ENCODE measurements around the gene CDKN2B-AS1.

Gene CDKN2B-AS1

GRCh38 chr9:22084336-22085035 is 89.9 kb downstream of the CDKN2B-AS1 start:
- DNase-seq (ENCODE audit: low read depth in 3 of 3): no peak

GRCh38 chr9:22088053-22088716 is 93.6 kb downstream of the CDKN2B-AS1 start:
- no peak for DNase-seq (ENCODE audit: low read depth in 3 of 3)

GRCh38 chr9:22088717-22089061 is 94.1 kb downstream of the CDKN2B-AS1 start:
- no peak for DNase-seq (ENCODE audit: low read depth in 3 of 3)

- no peak for DNase-seq (ENCODE audit: low read depth in 3 of 3)
These were observed 103.1 kb downstream of the CDKN2B-AS1 start for GRCh38 chr9:22097707-22098106.

GRCh38 chr9:22098643-22099332 is 104.2 kb downstream of the CDKN2B-AS1 start:
- no peak for DNase-seq (ENCODE audit: low read depth in 3 of 3)

GRCh38 chr9:22100626-22101025 is 106.0 kb downstream of the CDKN2B-AS1 start:
- DNase-seq (ENCODE audit: low read depth in 3 of 3): no peak

- no peak for DNase-seq (ENCODE audit: low read depth in 3 of 3)
These were observed 107.8 kb downstream of the CDKN2B-AS1 start for GRCh38 chr9:22102146-22103053.

GRCh38 chr9:22103685-22104575 is 109.3 kb downstream of the CDKN2B-AS1 start:
- no peak for DNase-seq (ENCODE audit: low read depth in 3 of 3)

- DNase-seq (ENCODE audit: low read depth in 3 of 3): no peak
These were observed 110.6 kb downstream of the CDKN2B-AS1 start for GRCh38 chr9:22105005-22105722.

- no peak for DNase-seq (ENCODE audit: low read depth in 3 of 3)
These were observed 112.8 kb downstream of the CDKN2B-AS1 start for GRCh38 chr9:22107202-22108045.

GRCh38 chr9:22108581-22109370 is 114.2 kb downstream of the CDKN2B-AS1 start:
- DNase-seq (ENCODE audit: low read depth in 3 of 3): no peak

GRCh38 chr9:22111176-22111953 is 116.8 kb downstream of the CDKN2B-AS1 start:
- no peak for DNase-seq (ENCODE audit: low read depth in 3 of 3)

GRCh38 chr9:22111954-22112247 is 117.3 kb downstream of the CDKN2B-AS1 start:
- DNase-seq (ENCODE audit: low read depth in 3 of 3): no peak

GRCh38 chr9:22112870-22113821 is 118.6 kb downstream of the CDKN2B-AS1 start:
- no peak for DNase-seq (ENCODE audit: low read depth in 3 of 3)

- no peak for DNase-seq (ENCODE audit: low read depth in 3 of 3)
These were observed 120.4 kb downstream of the CDKN2B-AS1 start for GRCh38 chr9:22114956-22115355.

- no peak for DNase-seq (ENCODE audit: low read depth in 3 of 3)
These were observed 122.2 kb downstream of the CDKN2B-AS1 start for GRCh38 chr9:22116758-22117157.

Data from stimulated activated CD4-positive, alpha-beta T cell treated with anti-CD3 and anti-CD28 coated beads, TNF-alpha, amount 100 ng/mL, for 4 hours (primary cell).